H54 (cell line): ENCODE data around the gene ZCCHC14.
A peak's percentile ranks its signal among the peaks of the same experiment; 100 is the strongest.

Experiments
- DNase-seq: peaks from one replicate; pipeline ENCODE4 v3.0.0; 2011; ENCODE audit warnings: low spot score, mixed read lengths; ENCODE audit not compliant: insufficient read length
- FAIRE-seq: peaks from 3 replicates; lab custom pipeline; 2011; peaks lifted over from hg19 to GRCh38; lab: Jason Lieb, UNC
- POLR2A ChIP-seq: IDR thresholded peaks from 2 replicates; pipeline ENCODE4 v1.6.1; 2011; ENCODE audit warnings: low read depth, mild to moderate bottlenecking, low read length

The ZCCHC14 gene

GRCh38 chr16:87454391-87454790, 38.4 kb downstream of the ZCCHC14 start:
- DNase-seq (no peak), FAIRE-seq (no peak)
- TF ChIP-seq POLR2A: no peak

- FAIRE-seq (no peak), DNase-seq (no peak)
- no peak for TF ChIP-seq POLR2A
Observed at GRCh38 chr16:87453326-87453725, 39.5 kb downstream of the ZCCHC14 start.

GRCh38 chr16:87451563-87452210, 41.1 kb downstream of the ZCCHC14 start:
- FAIRE-seq: no peak
- DNase-seq: no peak
- TF ChIP-seq POLR2A: no peak

- DNase-seq (no peak), FAIRE-seq (no peak)
- TF ChIP-seq POLR2A: no peak
Observed at GRCh38 chr16:87448866-87449265, 44.0 kb downstream of the ZCCHC14 start.

- TF ChIP-seq POLR2A: no peak
- no peak for DNase-seq
- FAIRE-seq: no peak
Observed at GRCh38 chr16:87447323-87447722, 45.5 kb downstream of the ZCCHC14 start.

- TF ChIP-seq POLR2A: no peak
- FAIRE-seq (no peak), DNase-seq (no peak)
Observed at GRCh38 chr16:87446479-87446878, 46.3 kb downstream of the ZCCHC14 start.

- no peak for TF ChIP-seq POLR2A
- FAIRE-seq: no peak
- DNase-seq: no peak
Observed at GRCh38 chr16:87445486-87445885, 47.3 kb downstream of the ZCCHC14 start.

GRCh38 chr16:87443964-87444363, 48.9 kb downstream of the ZCCHC14 start:
- TF ChIP-seq POLR2A: no peak
- FAIRE-seq (no peak), DNase-seq (no peak)

- no peak for TF ChIP-seq POLR2A
- FAIRE-seq: no peak
- no peak for DNase-seq
Observed at GRCh38 chr16:87443016-87443415, 49.8 kb downstream of the ZCCHC14 start.

GRCh38 chr16:87442581-87442966, 50.2 kb downstream of the ZCCHC14 start:
- FAIRE-seq: no peak
- DNase-seq: no peak
- no peak for TF ChIP-seq POLR2A

GRCh38 chr16:87441886-87442580, 50.8 kb downstream of the ZCCHC14 start:
- DNase-seq (peak; percentile 48), FAIRE-seq (no peak)
- no peak for TF ChIP-seq POLR2A

GRCh38 chr16:87439926-87440325, 52.9 kb downstream of the ZCCHC14 start:
- no peak for FAIRE-seq
- TF ChIP-seq POLR2A: no peak
- DNase-seq: no peak

- TF ChIP-seq POLR2A: no peak
- FAIRE-seq: no peak
- DNase-seq: no peak
Observed at GRCh38 chr16:87438611-87438985, 54.2 kb downstream of the ZCCHC14 start.

- FAIRE-seq (no peak), DNase-seq (no peak)
- TF ChIP-seq POLR2A: no peak
Observed at GRCh38 chr16:87437911-87438610, 54.8 kb downstream of the ZCCHC14 start.
